CD4-positive, alpha-beta T cell (primary cell): ENCODE results near the gene SLAMF8. TPM values are rescaled to one million over a fixed set of nuclear protein-coding genes. Genes with fewer than 3 reads are reported as not detected.

ENCODE experiments used
- ATAC-seq: fragments of 200-7000 bp; cut with Tn5 transposase; one replicate; pipeline ENCODE4 v1.10.0; 2022; ENCODE audit warnings: mild to moderate bottlenecking; ENCODE audit not compliant: poor library complexity
- CTCF ChIA-PET: fragments of 350-600 bp; sonication (Branson Sonifier 250); formaldehyde crosslinking; loops from one replicate; lab custom pipeline; 2021; ENCODE audit warnings: antibody characterized with exemption, inconsistent platforms; lab: Charles Lee
- POLR2A ChIA-PET: fragments of 350-600 bp; sonication (Branson Sonifier 250); formaldehyde crosslinking; loops from one replicate; lab custom pipeline; 2021; ENCODE audit warnings: antibody characterized with exemption, inconsistent platforms; lab: Charles Lee
- DNase-seq, 14 experiments: peaks; one replicate each; pipeline ENCODE4 v3.0.0-alpha.2; 2013 to 2020; ENCODE audit warnings: mixed read lengths in 2 of 14
- H3K27ac ChIP-seq, 2 donors: one replicate each; pipeline versions ENCODE4 v1.5.1 to v1.7.0; 2013; ENCODE audit warnings: low read length in 2 of 2, low read depth in 1 of 2, mild to moderate bottlenecking in 1 of 2
- H3K27me3 ChIP-seq, 2 experiments: 1 replicate in 1 of 2; 2 replicates in 1 of 2; pipeline versions ENCODE4 v1.6.1 to v1.7.0; 2013; ENCODE audit warnings: low read length in 2 of 2, control low read depth in 1 of 2, mild to moderate bottlenecking in 1 of 2, moderate library complexity in 1 of 2; ENCODE audit not compliant: insufficient read depth in 2 of 2, control insufficient read depth in 1 of 2
- H3K36me3 ChIP-seq: one replicate; pipeline ENCODE4 v1.6.1; 2013; ENCODE audit warnings: low read length, control low read depth; ENCODE audit not compliant: insufficient read depth
- H3K4me1 ChIP-seq: one replicate; pipeline ENCODE4 v1.6.1; 2013; ENCODE audit warnings: low read length, control low read depth; ENCODE audit not compliant: insufficient read depth
- H3K4me3 ChIP-seq: one replicate; pipeline ENCODE4 v1.5.1; 2013; ENCODE audit warnings: mild to moderate bottlenecking, low read length, moderate library complexity
- H3K9me3 ChIP-seq, 2 experiments: 1 replicate in 1 of 2; 2 replicates in 1 of 2; pipeline versions ENCODE4 v1.6.1 to v1.7.0; 2013; ENCODE audit warnings: low read length in 2 of 2, mild to moderate bottlenecking in 2 of 2, control low read depth in 1 of 2, moderate library complexity in 1 of 2; ENCODE audit not compliant: control insufficient read depth in 1 of 2, insufficient read depth in 1 of 2
- H3K27ac Mint-ChIP-seq: one replicate; pipeline ENCODE4 v1.8.0; 2020; ENCODE audit warnings: mixed read lengths
- H3K27me3 Mint-ChIP-seq: one replicate; pipeline ENCODE4 v1.8.0; 2021; ENCODE audit warnings: mixed read lengths
- H3K36me3 Mint-ChIP-seq: one replicate; pipeline ENCODE4 v1.8.0; 2021; ENCODE audit warnings: low read depth, mixed read lengths
- H3K4me1 Mint-ChIP-seq: one replicate; pipeline ENCODE4 v1.8.0; 2021; ENCODE audit warnings: low read depth, mixed read lengths
- H3K4me3 Mint-ChIP-seq: one replicate; pipeline ENCODE4 v1.8.0; 2020; ENCODE audit warnings: mild to moderate bottlenecking, mixed read lengths
- H3K9me3 Mint-ChIP-seq: one replicate; pipeline ENCODE4 v1.8.0; 2020; ENCODE audit warnings: mixed read lengths
- intact Hi-C, 2 experiments: fragments of 100-400 bp; cut with DNase I in 1 of 2; cut with micrococcal nuclease in 1 of 2; formaldehyde crosslinking; loops; one replicate each; pipeline versions ENCODE4 v1.15.1 to v1.9.0; 2023 to 2025; cut with DNase I, micrococcal nuclease
- total RNA-seq, 174 experiments: library from RNA in 2 of 174; stranded (reverse) in 2 of 174; gene quantifications; one replicate each; pipeline ENCODE4 v1.2.3 and lab custom pipeline; 2021 to 2026
- TF ChIP-seq, protein P1 (sequence below): fragments of 200-600 bp; IDR thresholded peaks from one replicate; pipeline ENCODE4 v1.8.0; 2022; ENCODE audit warnings: antibody characterized with exemption, mild to moderate bottlenecking

Gene SLAMF8
- total RNA-seq, 2 experiments from 2014 or later = 0.34 TPM; not detected in 1

DNA sequence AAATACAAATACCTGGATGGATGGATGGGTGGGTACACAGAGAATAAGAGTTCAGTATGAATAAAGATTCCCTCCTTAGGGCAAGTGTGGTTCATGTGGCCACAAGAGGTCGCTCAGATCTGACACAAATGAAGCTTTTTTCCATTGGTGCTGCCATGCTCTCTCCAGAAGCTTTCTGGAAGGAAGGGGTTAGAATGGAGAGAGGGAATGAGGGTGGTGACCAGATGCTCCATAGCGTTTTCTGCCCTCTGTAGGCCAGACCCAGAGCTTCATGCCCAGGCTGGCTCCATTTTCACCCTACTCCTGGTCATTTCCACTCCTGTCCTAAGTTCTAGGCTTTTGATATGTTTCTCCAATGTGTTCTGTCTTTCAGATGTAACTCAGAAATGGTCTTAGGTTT is 27.8 kb upstream of the SLAMF8 start:
- Mint-ChIP-seq H3K27me3 (peaks cover 3% of the 10 kb centered on the region), H3K36me3 (no peaks in the 10 kb centered on the region), H3K27ac (no peak overlapping the region), H3K4me3 (no peak overlapping the region), H3K4me1 (peaks cover 16% of the 10 kb centered on the region), H3K9me3 (no peaks in the 10 kb centered on the region)
- H3K27ac ChIP-seq = no peak overlapping the region
- no peaks in the 10 kb centered on the region for H3K9me3 ChIP-seq
- ChIA-PET POLR2A (interaction anchor here (1.1 to 2.1 kb wide), 5 partner anchors 9 to 96 kb away, joined by 3 to 7 read pairs (median 6); partner anchors contain the start of gene DUSP23), CTCF (interaction anchor here (0.7 to 2.5 kb wide), 16 partner anchors 9 to 280 kb away, joined by 3 to 42 read pairs (median 4); partner anchors contain the start of genes DUSP23 and IGSF9)
- H3K27me3 ChIP-seq = peaks cover 0 to 3% of the 10 kb centered on the region in 2 experiments
- no peaks in the 10 kb centered on the region for H3K36me3 ChIP-seq
- peaks cover 32% of the 10 kb centered on the region for H3K4me1 ChIP-seq
- no peak overlapping the region for H3K4me3 ChIP-seq
- ATAC-seq = peak; percentile 59
- peak; percentile 11 to 77 (median 29) for DNase-seq
- TF ChIP-seq, protein P1, sequence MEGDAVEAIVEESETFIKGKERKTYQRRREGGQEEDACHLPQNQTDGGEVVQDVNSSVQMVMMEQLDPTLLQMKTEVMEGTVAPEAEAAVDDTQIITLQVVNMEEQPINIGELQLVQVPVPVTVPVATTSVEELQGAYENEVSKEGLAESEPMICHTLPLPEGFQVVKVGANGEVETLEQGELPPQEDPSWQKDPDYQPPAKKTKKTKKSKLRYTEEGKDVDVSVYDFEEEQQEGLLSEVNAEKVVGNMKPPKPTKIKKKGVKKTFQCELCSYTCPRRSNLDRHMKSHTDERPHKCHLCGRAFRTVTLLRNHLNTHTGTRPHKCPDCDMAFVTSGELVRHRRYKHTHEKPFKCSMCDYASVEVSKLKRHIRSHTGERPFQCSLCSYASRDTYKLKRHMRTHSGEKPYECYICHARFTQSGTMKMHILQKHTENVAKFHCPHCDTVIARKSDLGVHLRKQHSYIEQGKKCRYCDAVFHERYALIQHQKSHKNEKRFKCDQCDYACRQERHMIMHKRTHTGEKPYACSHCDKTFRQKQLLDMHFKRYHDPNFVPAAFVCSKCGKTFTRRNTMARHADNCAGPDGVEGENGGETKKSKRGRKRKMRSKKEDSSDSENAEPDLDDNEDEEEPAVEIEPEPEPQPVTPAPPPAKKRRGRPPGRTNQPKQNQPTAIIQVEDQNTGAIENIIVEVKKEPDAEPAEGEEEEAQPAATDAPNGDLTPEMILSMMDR = peak; percentile 73
- intact Hi-C loops = loop anchor here (1.0 to 10.0 kb wide), 5 partner anchors 92 to 576 kb away; partner anchors contain the start of gene IGSF9 (in 2 of the 2)

DNA sequence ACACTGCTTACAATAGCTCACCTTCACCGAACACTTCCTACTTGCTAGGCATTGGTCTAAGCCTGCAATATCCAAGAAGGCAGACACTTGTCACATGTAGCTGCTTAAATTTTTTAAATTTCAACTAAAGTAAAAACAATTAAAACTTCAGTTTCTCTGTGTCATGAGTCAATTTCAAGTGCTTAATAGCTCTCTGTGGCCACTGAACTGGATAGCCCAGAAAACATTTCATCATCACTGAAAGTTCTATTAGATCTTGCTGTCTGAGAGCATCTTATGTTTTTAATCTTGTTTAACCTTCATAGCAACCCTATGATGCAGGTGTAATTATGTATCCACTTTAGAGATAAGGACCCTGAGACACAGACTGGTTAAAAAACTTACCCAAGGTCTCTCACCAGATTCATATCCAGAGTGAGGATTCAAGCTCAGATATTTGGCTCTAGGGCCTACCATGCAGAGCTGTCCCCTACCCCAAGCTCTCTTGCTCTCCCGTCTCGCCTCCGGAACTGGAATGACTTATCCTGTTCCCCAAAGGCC is 27.2 kb upstream of the SLAMF8 start:
- no peaks in the 10 kb centered on the region for H3K27me3 Mint-ChIP-seq
- H3K27ac ChIP-seq = no peak overlapping the region
- no peaks in the 10 kb centered on the region for H3K36me3 Mint-ChIP-seq
- H3K27ac Mint-ChIP-seq = peak overlapping the region; percentile 18
- DNase-seq (no peak), ATAC-seq (no peak)
- ChIA-PET POLR2A (interaction anchor here (1.1 to 2.1 kb wide), 6 partner anchors 9 to 126 kb away, joined by 3 to 7 read pairs (median 4); partner anchors contain the start of genes DUSP23 and TAGLN2), CTCF (interaction anchor here (0.7 to 2.5 kb wide), 16 partner anchors 9 to 279 kb away, joined by 3 to 42 read pairs (median 4); partner anchors contain the start of genes DUSP23 and IGSF9)
- no peaks in the 10 kb centered on the region for H3K9me3 Mint-ChIP-seq
- H3K27me3 ChIP-seq = peaks cover 0 to 3% of the 10 kb centered on the region in 2 experiments
- peaks cover 16% of the 10 kb centered on the region for H3K4me1 Mint-ChIP-seq
- no peaks in the 10 kb centered on the region for H3K36me3 ChIP-seq
- H3K9me3 ChIP-seq = no peaks in the 10 kb centered on the region
- intact Hi-C loops = loop anchor here (2.0 to 10.0 kb wide), 3 partner anchors 148 to 575 kb away; partner anchors contain the start of gene IGSF9 (in 1 of the 2)
- no peak overlapping the region for H3K4me3 ChIP-seq
- TF ChIP-seq, protein P1 = no peak
- H3K4me3 Mint-ChIP-seq = no peak overlapping the region
- peaks cover 32% of the 10 kb centered on the region for H3K4me1 ChIP-seq

DNA sequence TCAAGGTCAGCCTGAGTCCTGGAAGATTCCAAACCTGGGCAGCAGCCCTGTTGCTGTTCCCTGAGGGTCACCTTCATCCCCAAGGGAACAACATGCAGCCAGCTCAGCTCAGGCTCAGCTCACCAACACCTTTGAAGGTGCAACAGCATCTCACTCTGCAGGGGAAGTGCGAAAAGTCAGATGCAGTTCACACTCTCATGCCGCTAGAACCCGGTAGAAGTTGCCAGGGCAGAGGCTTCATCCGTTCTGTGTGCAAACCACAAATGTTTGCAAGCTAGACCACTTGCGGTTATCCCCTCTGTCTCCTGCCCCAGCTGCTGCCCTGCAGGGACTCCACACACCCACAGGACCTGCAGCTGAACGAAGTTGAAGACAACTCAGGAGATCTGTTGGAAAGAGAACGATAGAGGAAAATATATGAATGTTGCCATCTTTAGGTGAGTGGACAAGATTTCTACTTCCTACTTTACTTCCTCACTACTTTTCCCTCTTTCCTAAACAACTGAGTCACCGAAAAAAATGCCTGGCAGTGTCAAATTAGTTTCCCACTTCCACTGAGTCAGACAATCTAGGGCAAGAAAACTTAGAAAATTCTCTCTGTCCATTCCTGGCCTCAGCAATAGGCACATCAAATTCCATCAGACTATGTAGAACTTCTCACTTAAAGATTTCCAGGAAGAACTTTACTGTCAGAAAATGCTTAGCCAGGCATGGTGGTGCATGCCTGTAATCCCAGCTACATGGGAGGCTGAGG is 26.3 kb upstream of the SLAMF8 start:
- H3K27ac ChIP-seq = no peak overlapping the region
- H3K4me1 ChIP-seq = peaks cover 32% of the 10 kb centered on the region
- Mint-ChIP-seq H3K36me3 (no peaks in the 10 kb centered on the region), H3K4me3 (no peak overlapping the region), H3K4me1 (peaks cover 16% of the 10 kb centered on the region), H3K27ac (peak overlapping the region; percentile 18), H3K27me3 (no peaks in the 10 kb centered on the region), H3K9me3 (no peaks in the 10 kb centered on the region)
- peak overlapping the region; percentile 17 for H3K4me3 ChIP-seq
- H3K36me3 ChIP-seq = no peaks in the 10 kb centered on the region
- no peaks in the 10 kb centered on the region for H3K9me3 ChIP-seq
- intact Hi-C loops = loop anchor here in 1 of 2 experiments (1.0 kb wide), 1 partner anchor 91 kb away; no protein-coding TSS in a partner anchor
- POLR2A ChIA-PET = interaction anchor here (0.9 to 2.1 kb wide), 5 partner anchors 10 to 125 kb away, joined by 3 to 7 read pairs (median 3); partner anchors contain the start of gene TAGLN2
- peaks cover 0 to 3% of the 10 kb centered on the region in 2 experiments for H3K27me3 ChIP-seq
- peak in 9 of 14 experiments; percentile 2 to 68 (median 21) for DNase-seq
- CTCF ChIA-PET = interaction anchor here (2.0 to 2.5 kb wide), 2 partner anchors 20 to 91 kb away, joined by 7 to 42 read pairs; partner anchors contain the start of gene DUSP23
- TF ChIP-seq, protein P1 = no peak
- ATAC-seq = peak; percentile 44
